Amniotic epithelial cell (primary cell): ENCODE measurements around the gene FAP.

ENCODE experiments used
- DNase-seq: peaks from one replicate; pipeline ENCODE4 v3.0.0-alpha.2; 2010; ENCODE audit warnings: low read depth

Gene FAP

GRCh38 chr2:162242586-162243280 lies 512 bp downstream of the FAP start:
- peak; percentile 99 for DNase-seq

- DNase-seq: peak; percentile 54
Observed at GRCh38 chr2:162241571-162241970, 1.7 kb downstream of the FAP start.

- DNase-seq: no peak
Observed at GRCh38 chr2:162234620-162235462, 8.4 kb downstream of the FAP start.

- DNase-seq: peak; percentile 95
Observed at GRCh38 chr2:162233197-162233596, 10.0 kb downstream of the FAP start.

GRCh38 chr2:162232671-162233070 lies 10.6 kb downstream of the FAP start:
- DNase-seq: peak; percentile 50

GRCh38 chr2:162232027-162232426 lies 11.2 kb downstream of the FAP start:
- DNase-seq: no peak

- DNase-seq: no peak
Observed at GRCh38 chr2:162230761-162231160, 12.5 kb downstream of the FAP start.

GRCh38 chr2:162226836-162227235 lies 16.4 kb downstream of the FAP start:
- peak; percentile 29 for DNase-seq

- DNase-seq: peak; percentile 77
Observed at GRCh38 chr2:162221064-162221463, 22.2 kb downstream of the FAP start.

GRCh38 chr2:162220368-162220767 lies 22.9 kb downstream of the FAP start:
- DNase-seq: no peak

GRCh38 chr2:162219426-162219825 lies 23.8 kb downstream of the FAP start:
- no peak for DNase-seq

GRCh38 chr2:162217598-162217997 lies 25.6 kb downstream of the FAP start:
- no peak for DNase-seq

- DNase-seq: no peak
Observed at GRCh38 chr2:162215162-162215561, 28.1 kb downstream of the FAP start.

- peak; percentile 52 for DNase-seq
Observed at GRCh38 chr2:162212366-162212765, 30.9 kb downstream of the FAP start.

- peak; percentile 27 for DNase-seq
Observed at GRCh38 chr2:162211732-162212131, 31.5 kb downstream of the FAP start.

GRCh38 chr2:162210385-162210784 lies 32.9 kb downstream of the FAP start:
- no peak for DNase-seq

- no peak for DNase-seq
Observed at GRCh38 chr2:162202203-162202602, 41.0 kb downstream of the FAP start.

- no peak for DNase-seq
Observed at GRCh38 chr2:162200636-162201035, 42.6 kb downstream of the FAP start.

GRCh38 chr2:162199913-162200312 lies 43.3 kb downstream of the FAP start:
- no peak for DNase-seq

- peak; percentile 93 for DNase-seq
Observed at GRCh38 chr2:162198239-162198638, 45.0 kb downstream of the FAP start.

- DNase-seq: peak; percentile 69
Observed at GRCh38 chr2:162197069-162197825, 46.0 kb downstream of the FAP start.

GRCh38 chr2:162196638-162197037 lies 46.6 kb downstream of the FAP start:
- DNase-seq: peak; percentile 84

- DNase-seq: no peak
Observed at GRCh38 chr2:162188451-162188850, 54.8 kb downstream of the FAP start.
